H9 (cell line): ENCODE results near the gene BACH2. TPM values are rescaled to one million over a fixed set of nuclear protein-coding genes. Genes with fewer than 3 reads are reported as not detected.

ENCODE experiments used
- DNase-seq: peaks from one replicate; pipeline ENCODE4 v3.0.0-alpha.2; 2017
- H2AFZ ChIP-seq: one replicate; pipeline ENCODE4 v1.6.1; 2013; ENCODE audit warnings: mild to moderate bottlenecking, low read length, control low read depth, moderate library complexity
- H2AK5ac ChIP-seq: 2 replicates; pipeline ENCODE4 v1.6.1; 2013; ENCODE audit warnings: low read length, control low read depth, mixed read lengths; ENCODE audit not compliant: insufficient read length
- H2BK120ac ChIP-seq: one replicate; pipeline ENCODE4 v1.6.1; 2013; ENCODE audit warnings: low read depth, mild to moderate bottlenecking, low read length, control low read depth, inconsistent platforms; ENCODE audit not compliant: poor library complexity, severe bottlenecking
- H2BK12ac ChIP-seq: 2 replicates; pipeline ENCODE4 v1.6.1; 2013; ENCODE audit warnings: low read length, control low read depth, mixed read lengths, low read depth; ENCODE audit not compliant: insufficient read length
- H2BK15ac ChIP-seq: 2 replicates; pipeline ENCODE4 v1.6.1; 2013; ENCODE audit warnings: low read depth, low read length, control low read depth
- H2BK20ac ChIP-seq: one replicate; pipeline ENCODE4 v1.6.1; 2013; ENCODE audit warnings: low read depth, mild to moderate bottlenecking, low read length, control low read depth, inconsistent platforms; ENCODE audit not compliant: poor library complexity, severe bottlenecking
- H2BK5ac ChIP-seq: 2 replicates; pipeline ENCODE4 v1.6.1; 2013; ENCODE audit warnings: low read length, control low read depth, mixed read lengths; ENCODE audit not compliant: insufficient read length
- H3K14ac ChIP-seq: 2 replicates; pipeline ENCODE4 v1.6.1; 2013; ENCODE audit warnings: low read length, control low read depth; ENCODE audit not compliant: insufficient read depth
- H3K18ac ChIP-seq: 2 replicates; pipeline ENCODE4 v1.6.1; 2013; ENCODE audit warnings: low read depth, mild to moderate bottlenecking, mixed read lengths, low read length, control low read depth; ENCODE audit not compliant: insufficient read length
- H3K23ac ChIP-seq: 2 replicates; pipeline ENCODE4 v1.6.1; 2013; ENCODE audit warnings: low read length, control low read depth, mixed read lengths, low read depth; ENCODE audit not compliant: insufficient read length
- H3K23me2 ChIP-seq: 2 replicates; pipeline ENCODE4 v1.6.1; 2013; ENCODE audit warnings: low read depth, mild to moderate bottlenecking, mixed read lengths, low read length, control low read depth; ENCODE audit not compliant: insufficient read length, poor library complexity, severe bottlenecking
- H3K27ac ChIP-seq: 2 replicates; pipeline ENCODE4 v1.5.1; 2013; ENCODE audit warnings: low read length, control low read depth, mixed read lengths, low read depth; ENCODE audit not compliant: insufficient read length
- H3K27me3 ChIP-seq: 2 replicates; pipeline ENCODE4 v1.6.1; 2013; ENCODE audit warnings: low read length, control low read depth, inconsistent platforms; ENCODE audit not compliant: insufficient read depth
- H3K4ac ChIP-seq: 2 replicates; pipeline ENCODE4 v1.6.1; 2013; ENCODE audit warnings: low read depth, mild to moderate bottlenecking, control low read depth, inconsistent platforms, low read length, moderate library complexity
- H3K4me1 ChIP-seq: 2 replicates; pipeline ENCODE4 v1.6.1; 2013; ENCODE audit warnings: low read length, control low read depth, inconsistent platforms; ENCODE audit not compliant: insufficient read depth
- H3K4me2 ChIP-seq: 2 replicates; pipeline ENCODE4 v1.6.1; 2013; ENCODE audit warnings: low read length, control low read depth, mixed read lengths; ENCODE audit not compliant: insufficient read length, insufficient read depth
- H3K56ac ChIP-seq: 2 replicates; pipeline ENCODE4 v1.6.1; 2013; ENCODE audit warnings: low read depth, mild to moderate bottlenecking, mixed read lengths, low read length, control low read depth; ENCODE audit not compliant: insufficient read length
- H3K79me1 ChIP-seq: 2 replicates; pipeline ENCODE4 v1.6.1; 2013; ENCODE audit warnings: low read depth, mild to moderate bottlenecking, moderate library complexity, low read length, control low read depth, inconsistent platforms; ENCODE audit not compliant: insufficient read depth, poor library complexity, severe bottlenecking
- H3K79me2 ChIP-seq: 2 replicates; pipeline ENCODE4 v1.6.1; 2013; ENCODE audit warnings: low read length, control low read depth, inconsistent platforms; ENCODE audit not compliant: insufficient read depth
- H3K9ac ChIP-seq: 2 replicates; pipeline ENCODE4 v1.6.1; 2013; ENCODE audit warnings: low read length, control low read depth, mixed read lengths; ENCODE audit not compliant: insufficient read length; ENCODE audit errors: extremely low read depth
- H3K9me3 ChIP-seq: one replicate; pipeline ENCODE4 v1.6.1; 2013; ENCODE audit warnings: low read depth, low read length, inconsistent platforms; ENCODE audit not compliant: control insufficient read depth
- H3T11ph ChIP-seq: one replicate; pipeline ENCODE4 v1.6.1; 2013; ENCODE audit warnings: mild to moderate bottlenecking, low read length, control low read depth, inconsistent platforms
- H4K20me1 ChIP-seq: one replicate; pipeline ENCODE4 v1.6.1; 2013; ENCODE audit not compliant: control insufficient read depth, insufficient read length, insufficient read depth
- H4K5ac ChIP-seq: 2 replicates; pipeline ENCODE4 v1.6.1; 2013; ENCODE audit warnings: low read depth, mild to moderate bottlenecking, mixed read lengths, low read length, control low read depth; ENCODE audit not compliant: insufficient read length
- H4K8ac ChIP-seq: replicated peaks from 2 replicates; pipeline ENCODE4 v1.6.1; 2013; ENCODE audit warnings: low read length, control low read depth, mixed read lengths, low read depth; ENCODE audit not compliant: insufficient read length
- H4K91ac ChIP-seq: 2 replicates; pipeline ENCODE4 v1.6.1; 2013; ENCODE audit warnings: low read depth, mild to moderate bottlenecking, moderate library complexity, mixed read lengths, low read length, control low read depth; ENCODE audit not compliant: insufficient read length
- H3K27ac Mint-ChIP-seq, 3 experiments: 2 replicates in 2 of 3; 3 replicates in 1 of 3; pipeline ENCODE4 v1.8.0; 2020 to 2021; ENCODE audit warnings: mixed read lengths in 3 of 3, mild to moderate bottlenecking in 1 of 3, moderate library complexity in 1 of 3
- H3K27me3 Mint-ChIP-seq: 2 replicates; pipeline ENCODE4 v1.8.0; 2021; ENCODE audit warnings: low read depth, mild to moderate bottlenecking, moderate library complexity, mixed read lengths
- H3K36me3 Mint-ChIP-seq, 3 experiments: 2 replicates in 2 of 3; 3 replicates in 1 of 3; pipeline ENCODE4 v1.8.0; 2020 to 2021; ENCODE audit warnings: low read depth in 3 of 3, mixed read lengths in 3 of 3; ENCODE audit not compliant: insufficient read depth in 1 of 3
- H3K4me1 Mint-ChIP-seq, 2 experiments: 2 replicates each; pipeline ENCODE4 v1.8.0; 2020; ENCODE audit warnings: mixed read lengths in 2 of 2
- H3K4me3 Mint-ChIP-seq, 2 experiments: 2 replicates in 1 of 2; 3 replicates in 1 of 2; pipeline ENCODE4 v1.8.0; 2020 to 2021; ENCODE audit warnings: mild to moderate bottlenecking in 2 of 2, mixed read lengths in 2 of 2, moderate library complexity in 1 of 2
- H3K9me3 Mint-ChIP-seq, 2 experiments: 2 replicates in 1 of 2; 3 replicates in 1 of 2; pipeline ENCODE4 v1.8.0; 2020; ENCODE audit warnings: mild to moderate bottlenecking in 2 of 2, mixed read lengths in 2 of 2, moderate library complexity in 1 of 2
- WGBS: extraction: QIAGEN DNeasy Blood & Tissue Kit; methylation state at CpG from one replicate; pipeline ENCODE4 v1.1.7; 2013; ENCODE audit warnings: missing lambda C conversion rate, low lambda C conversion rate, mixed read lengths; ENCODE audit not compliant: insufficient read length; ENCODE audit errors: extremely low coverage; 5-methylcytosine and 5-hydroxymethylcytosine counted together
- total RNA-seq: library from RNA; stranded (reverse); gene quantifications from 2 replicates; pipeline ENCODE4 v1.2.1, GENCODE V29; 2021
- TF ChIP-seq, protein P1 (sequence below): fragments of 200-600 bp; sonication (generic); conservative IDR thresholded peaks from 3 replicates; pipeline ENCODE4 v1.8.0; 2021; ENCODE audit warnings: antibody characterized with exemption, mild to moderate bottlenecking

The BACH2 gene
- total RNA-seq, 1 experiment from 2014 or later, result 2.0 TPM

DNA sequence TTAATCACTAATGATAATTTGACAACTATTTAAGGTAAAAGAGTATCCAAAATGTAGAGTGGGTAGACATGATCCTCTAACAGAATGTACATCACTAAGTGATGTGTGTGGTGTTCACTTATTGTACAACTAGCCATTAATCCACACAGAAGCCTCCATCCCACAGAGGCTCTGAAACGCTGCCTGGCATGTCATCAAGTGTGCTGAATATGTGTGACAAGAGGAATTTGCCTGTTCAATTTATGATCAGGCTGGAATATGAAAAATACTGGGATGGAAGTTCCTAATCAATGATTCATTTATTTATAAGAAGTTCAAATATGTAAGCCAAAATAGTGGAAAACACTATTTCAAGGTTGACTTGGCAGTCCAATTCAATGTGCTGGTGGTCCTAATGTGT lies 72.4 kb downstream of the BACH2 start:
- H4K91ac ChIP-seq, result no peak overlapping the region
- H3K18ac ChIP-seq, result no peak overlapping the region
- Mint-ChIP-seq H3K27me3 (no peaks in the 10 kb centered on the region), H3K36me3 (peaks cover 4 to 12% (median 8%) of the 10 kb centered on the region in 3 experiments), H3K4me1 (peaks cover 9 to 13% of the 10 kb centered on the region in 2 experiments), H3K4me3 (no peak overlapping the region), H3K27ac (no peak overlapping the region), H3K9me3 (peaks cover 7 to 12% of the 10 kb centered on the region in 2 experiments; a peak in 4 of 5 replicates)
- TF ChIP-seq, protein P1, sequence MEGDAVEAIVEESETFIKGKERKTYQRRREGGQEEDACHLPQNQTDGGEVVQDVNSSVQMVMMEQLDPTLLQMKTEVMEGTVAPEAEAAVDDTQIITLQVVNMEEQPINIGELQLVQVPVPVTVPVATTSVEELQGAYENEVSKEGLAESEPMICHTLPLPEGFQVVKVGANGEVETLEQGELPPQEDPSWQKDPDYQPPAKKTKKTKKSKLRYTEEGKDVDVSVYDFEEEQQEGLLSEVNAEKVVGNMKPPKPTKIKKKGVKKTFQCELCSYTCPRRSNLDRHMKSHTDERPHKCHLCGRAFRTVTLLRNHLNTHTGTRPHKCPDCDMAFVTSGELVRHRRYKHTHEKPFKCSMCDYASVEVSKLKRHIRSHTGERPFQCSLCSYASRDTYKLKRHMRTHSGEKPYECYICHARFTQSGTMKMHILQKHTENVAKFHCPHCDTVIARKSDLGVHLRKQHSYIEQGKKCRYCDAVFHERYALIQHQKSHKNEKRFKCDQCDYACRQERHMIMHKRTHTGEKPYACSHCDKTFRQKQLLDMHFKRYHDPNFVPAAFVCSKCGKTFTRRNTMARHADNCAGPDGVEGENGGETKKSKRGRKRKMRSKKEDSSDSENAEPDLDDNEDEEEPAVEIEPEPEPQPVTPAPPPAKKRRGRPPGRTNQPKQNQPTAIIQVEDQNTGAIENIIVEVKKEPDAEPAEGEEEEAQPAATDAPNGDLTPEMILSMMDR, result no peak
- H3K14ac ChIP-seq, result no peak overlapping the region
- no peaks in the 10 kb centered on the region for H3K79me2 ChIP-seq
- no peak overlapping the region for H4K8ac ChIP-seq
- H2BK5ac ChIP-seq, result no peak overlapping the region
- no peak overlapping the region for H2AK5ac ChIP-seq
- H3K56ac ChIP-seq, result no peak overlapping the region
- H3K23me2 ChIP-seq, result no peaks in the 10 kb centered on the region
- no peak overlapping the region for H3K4me2 ChIP-seq
- H4K20me1 ChIP-seq, result no peaks in the 10 kb centered on the region
- H2BK12ac ChIP-seq, result no peak overlapping the region
- WGBS, result no CpG with 5 or more reads among the region's 1 CpG
- no peak overlapping the region for H2BK20ac ChIP-seq
- H3K27ac ChIP-seq, result no peak overlapping the region
- no peak overlapping the region for H3K9ac ChIP-seq
- H3K4me1 ChIP-seq, result peaks cover 3% of the 10 kb centered on the region; the same call in 1 of the 2 replicates
- no peak overlapping the region for H2BK120ac ChIP-seq
- H4K5ac ChIP-seq, result no peak overlapping the region
- H3T11ph ChIP-seq, result no peak overlapping the region
- no peaks in the 10 kb centered on the region for H3K9me3 ChIP-seq
- H2BK15ac ChIP-seq, result no peak overlapping the region
- H3K27me3 ChIP-seq, result no peaks in the 10 kb centered on the region
- no peak overlapping the region for H3K23ac ChIP-seq
- no peak for DNase-seq
- no peaks in the 10 kb centered on the region for H3K79me1 ChIP-seq
- no peak overlapping the region for H3K4ac ChIP-seq
- no peak overlapping the region for H2AFZ ChIP-seq
